GM13977 (cell line): Measurements from ENCODE around the gene TACC3.

Source experiments
- DNase-seq: peaks from one replicate; pipeline ENCODE4 v3.0.0; 2012; ENCODE audit warnings: low spot score
- CTCF ChIP-seq: IDR thresholded peaks from 2 replicates; pipeline ENCODE4 v1.5.1; 2012; ENCODE audit warnings: mild to moderate bottlenecking, control low read depth; ENCODE audit not compliant: insufficient read depth; ENCODE audit errors: extremely low read depth, missing control alignments
- in situ Hi-C: fragments of 300-500 bp; cut with MboI; formaldehyde crosslinking; loops from one replicate; pipeline ENCODE4 v1.12.0; 2022; ENCODE audit warnings: low sequenced_read_pairs, low pct_unique_long_range_greater_than_20kb, mixed read lengths, inconsistent platforms; ENCODE audit not compliant: unreplicated experiment

The TACC3 gene

GRCh38 chr4:1705732-1706131 lies 15.6 kb upstream of the TACC3 start:
- no peak for DNase-seq
- in situ Hi-C loops, result no loop called here
- no peak for TF ChIP-seq CTCF

GRCh38 chr4:1706358-1706757 lies 15.0 kb upstream of the TACC3 start:
- in situ Hi-C loops, result no loop called here
- DNase-seq, result no peak
- TF ChIP-seq CTCF, result no peak

- DNase-seq, result no peak
- in situ Hi-C loops, result no loop called here
- TF ChIP-seq CTCF, result no peak
Observed at GRCh38 chr4:1708581-1708980, 12.7 kb upstream of the TACC3 start.

- TF ChIP-seq CTCF, result no peak
- in situ Hi-C loops, result no loop called here
- no peak for DNase-seq
Observed at GRCh38 chr4:1711055-1711570, 10.2 kb upstream of the TACC3 start.

GRCh38 chr4:1711571-1712215 lies 9.6 kb upstream of the TACC3 start:
- TF ChIP-seq CTCF, result no peak
- peak; percentile 56 for DNase-seq
- in situ Hi-C loops, result no loop called here

- TF ChIP-seq CTCF, result no peak
- in situ Hi-C loops, result no loop called here
- peak; percentile 99 for DNase-seq
Observed at GRCh38 chr4:1712216-1713002, 8.9 kb upstream of the TACC3 start, which contains the start of gene SLBP. TSS of gene SLBP (minus strand) at chr4:1712319. CDS start at chr4:1712188, 131 bp downstream.
